GM23338 (cell line): Measurements from ENCODE around the gene AOPEP. TPM values are rescaled to one million over a fixed set of nuclear protein-coding genes. Genes with fewer than 3 reads are reported as not detected.

Experiments
- microRNA counts: library from miRNA; unstranded; fragments of <30 nt; microRNA quantifications from one replicate; lab custom pipeline; 2017
- microRNA-seq: library from miRNA; unstranded; fragments of <30 nt; microRNA quantifications from one replicate; pipeline ENCODE4, GENCODE V29; 2017
- polyA plus RNA-seq: library from polyadenylated mRNA; unstranded; fragments of >200 nt; fragmentation: Nextera tagmentation; extraction: Ambion mirVana; gene quantifications from 2 replicates; pipeline ENCODE4 v1.2.1, GENCODE V29; 2016
- small RNA-seq: library from RNA; depleted of rRNA; stranded (forward); fragments of <200 nt; gene quantifications from one replicate; pipeline ENCODE3, GENCODE V24; 2014; ENCODE audit warnings: low replicate concordance
- total RNA-seq: library from RNA; depleted of rRNA; stranded (reverse); fragments of >200 nt; shearing (Covaris generic); gene quantifications from 2 replicates; pipeline ENCODE4 v1.2.3, GENCODE V29; 2014; rRNA removed

Gene AOPEP
- total and polyA plus RNA-seq, 2 experiments from 2014 or later, result 7.0 to 16.5 TPM

MicroRNAs encoded within 50 kb of the gene (microRNA counts, 767-probe panel; counts per million panel counts)
- microRNA hsa-miR-2278 (lab: Ali Mortazavi, UCI) (not detected), microRNA hsa-miR-23b-3p (lab: Ali Mortazavi, UCI) (not detected), microRNA hsa-miR-27b-3p (lab: Ali Mortazavi, UCI) (5,990 counts per million, percentile 28 among the panel's probes with 10 or more counts)

Small RNA genes within 50 kb of the gene (microRNA-seq; reads per million reads assigned to microRNA genes)
- 2.0 reads per million for gene MIR2278
- gene MIR23B, result 395 reads per million, percentile 82 among the genes with 10 or more reads in this experiment
- gene MIR24-1, result not detected
- gene MIR27B, result 56.9 reads per million, percentile 58 among the genes with 10 or more reads in this experiment
- not detected for gene MIR3074
- not detected for gene MIR6081

Small RNA genes within 50 kb of the gene (small RNA-seq; reads per million reads assigned to genes)
- gene MIR2278 (not detected), gene MIR23B (1.8 reads per million, percentile 79 among the genes with 10 or more reads in this experiment), gene MIR27B (77.8 reads per million, percentile 99 among the genes with 10 or more reads in this experiment), gene MIR3074 (not detected), gene MIR6081 (not detected)

Other genes starting within 250 kb of the AOPEP start
- gene PCAT7, start 171.6 kb upstream of the AOPEP start, total RNA-seq, result 3.3 and 5.5 TPM in 2 replicates
- 4.0 TPM in 2 replicates for gene PCAT7, start 171.6 kb upstream of the AOPEP start, polyA plus RNA-seq
- not detected in 2 replicates for gene FBP2, start 132.9 kb upstream of the AOPEP start, total RNA-seq
- gene FBP2, start 132.9 kb upstream of the AOPEP start, polyA plus RNA-seq, result 0.17 TPM in 1 of 2 replicates, not detected in the other
- 2.5 and 3.3 TPM in 2 replicates for gene FBP1, start 87.2 kb upstream of the AOPEP start, total RNA-seq
- 1.7 and 3.0 TPM in 2 replicates for gene FBP1, start 87.2 kb upstream of the AOPEP start, polyA plus RNA-seq